HK-2 (cell line): ENCODE data around the gene CRTC2.

Source experiments
- DNase-seq: peaks from one replicate; pipeline ENCODE4 v3.0.0-alpha.2; 2018; ENCODE audit not compliant: unreplicated experiment

CRTC2 gene

GRCh38 chr1:153976819-153977249 is 18.4 kb upstream of the CRTC2 start:
- DNase-seq, result no peak

DNA sequence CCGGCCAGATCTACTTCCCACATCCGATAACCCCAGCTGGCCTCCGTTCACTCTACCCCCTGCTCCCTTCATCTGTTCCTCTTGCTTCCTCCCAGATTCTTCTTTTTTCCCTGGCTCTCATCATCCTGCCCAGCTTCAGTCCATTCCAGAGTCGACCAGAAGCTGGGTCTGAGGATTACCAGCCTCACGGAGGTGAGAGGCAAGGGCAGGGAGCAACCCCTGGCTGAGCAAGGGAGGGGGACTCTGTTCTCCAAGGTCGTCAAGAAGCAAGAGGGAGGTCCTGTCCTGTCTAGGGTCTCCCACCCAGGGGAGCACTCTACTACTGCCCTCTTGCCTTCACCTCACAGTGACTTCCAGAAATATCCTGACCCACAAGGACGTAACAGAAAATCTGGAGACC is 15.1 kb upstream of the CRTC2 start:
- DNase-seq, result no peak

GRCh38 chr1:153973071-153973470 is 14.7 kb upstream of the CRTC2 start:
- DNase-seq, result no peak

- no peak for DNase-seq
Measured at GRCh38 chr1:153970346-153970745, 11.9 kb upstream of the CRTC2 start.

- DNase-seq, result no peak
Measured at GRCh38 chr1:153968972-153969371, 10.6 kb upstream of the CRTC2 start.

DNA sequence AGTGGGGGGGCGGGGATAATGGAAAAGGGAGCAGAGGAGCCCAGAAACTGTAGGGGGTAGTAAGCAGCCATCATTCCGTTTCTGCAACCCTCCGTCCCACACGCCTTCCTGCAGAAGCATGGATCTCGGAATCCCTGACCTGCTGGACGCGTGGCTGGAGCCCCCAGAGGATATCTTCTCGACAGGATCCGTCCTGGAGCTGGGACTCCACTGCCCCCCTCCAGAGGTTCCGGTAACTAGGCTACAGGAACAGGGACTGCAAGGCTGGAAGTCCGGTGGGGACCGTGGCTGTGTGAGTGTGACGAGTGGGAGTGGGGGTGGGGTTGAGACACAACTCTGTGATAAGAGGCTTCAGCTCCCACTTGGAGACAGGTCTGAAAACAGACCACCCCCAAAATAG is 10.0 kb upstream of the CRTC2 start:
- DNase-seq, result no peak

DNA sequence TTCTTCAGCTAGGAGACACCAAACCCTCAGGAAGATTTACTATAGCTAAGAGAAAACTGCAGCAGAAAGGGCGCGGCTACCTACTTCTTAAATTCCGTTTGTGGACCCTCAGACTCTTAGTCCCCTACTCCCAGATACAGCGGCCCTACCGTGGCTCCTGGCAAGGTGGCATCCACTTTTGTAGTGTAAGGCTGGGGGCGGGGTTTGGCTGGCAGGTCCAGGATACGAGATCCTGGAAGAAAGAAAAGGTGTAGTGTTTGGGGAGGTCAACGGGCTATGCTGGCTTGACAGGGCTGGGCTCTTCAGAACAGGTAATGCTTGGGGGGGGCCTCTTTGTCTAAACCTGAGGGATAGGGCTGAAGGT is 9.6 kb upstream of the CRTC2 start:
- no peak for DNase-seq

GRCh38 chr1:153967107-153967999 is 8.9 kb upstream of the CRTC2 start, which contains the start of gene CREB3L4:
Gene CREB3L4 (plus strand): TSS chr1:153967902. CDS start chr1:153968526, 624 bp downstream.
- peak; percentile 94 for DNase-seq

GRCh38 chr1:153963850-153964331 is 5.5 kb upstream of the CRTC2 start:
- DNase-seq, result peak; percentile 82

DNA sequence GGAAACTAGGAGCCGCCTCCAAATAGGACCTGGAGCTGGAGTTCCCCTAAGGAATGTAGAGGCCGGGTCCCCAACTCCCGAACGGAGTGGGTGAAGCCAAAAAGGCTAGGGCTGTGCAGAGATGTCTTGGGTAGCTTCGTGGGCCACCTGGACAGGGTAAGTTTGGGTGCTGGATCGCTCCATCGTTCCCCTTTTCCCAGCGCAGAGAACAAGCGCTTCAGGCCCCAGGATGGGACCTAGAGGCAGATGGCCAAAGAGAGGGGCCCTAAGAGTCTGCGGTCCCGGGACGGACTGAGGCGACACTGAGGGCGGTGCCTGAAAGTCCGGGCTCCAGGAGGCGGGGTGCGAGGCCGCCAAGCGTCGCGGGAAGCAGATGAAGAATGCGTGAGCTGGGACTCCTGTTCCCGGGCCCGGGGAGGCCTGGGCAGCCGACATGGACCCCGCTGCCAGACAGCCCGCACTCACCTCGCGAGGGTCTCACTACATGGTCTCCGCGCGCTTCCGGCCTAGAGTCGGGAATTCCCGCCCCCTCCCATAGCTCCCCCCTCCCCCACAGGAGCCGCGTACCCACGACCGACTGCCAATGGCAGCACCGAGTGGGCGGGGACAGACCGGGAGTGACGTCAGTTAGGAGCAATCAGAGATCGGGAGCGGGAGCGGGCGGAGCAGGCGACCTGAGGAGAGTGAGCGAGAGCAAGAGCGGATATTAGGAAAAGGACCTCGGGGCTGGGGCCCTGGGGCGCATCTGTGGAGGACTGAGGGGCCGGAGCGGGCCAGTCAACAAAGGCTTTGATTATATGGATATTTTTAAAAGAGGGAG is 4.8 kb upstream of the CRTC2 start, which contains the start of gene SLC39A1:
TSS of gene SLC39A1 (minus strand) at position 508 of the 820 bp plus-strand sequence. CDS start 822 bp downstream, outside the sequence.
- peak; percentile 99 for DNase-seq

- DNase-seq, result peak; percentile 66
Measured at GRCh38 chr1:153962088-153963029, 3.9 kb upstream of the CRTC2 start.

DNA sequence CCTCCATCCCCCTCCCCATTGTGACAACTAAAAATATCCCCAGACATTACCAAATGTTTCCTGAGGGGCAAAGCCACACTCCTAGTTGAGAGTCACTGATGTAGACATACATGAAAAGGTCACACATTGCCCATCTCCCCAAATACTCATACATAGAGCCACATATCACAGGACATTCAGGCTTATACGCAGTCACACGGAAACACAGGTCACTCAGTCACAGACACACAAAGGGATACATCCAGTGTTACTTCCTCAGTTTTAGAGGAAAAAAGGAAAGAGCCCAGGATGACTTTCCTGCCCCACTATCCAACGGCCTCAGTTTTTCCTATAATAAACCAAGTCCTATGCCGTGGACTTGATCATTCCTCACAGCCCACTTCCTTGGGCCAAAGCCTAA is 3.0 kb upstream of the CRTC2 start:
- DNase-seq, result no peak

- no peak for DNase-seq
Measured at GRCh38 chr1:153960206-153960605, 1.8 kb upstream of the CRTC2 start.

GRCh38 chr1:153959454-153959853 is 1.0 kb upstream of the CRTC2 start:
- no peak for DNase-seq

- DNase-seq, result no peak
Measured at GRCh38 chr1:153958961-153959260, 499 bp upstream of the CRTC2 start.

DNA sequence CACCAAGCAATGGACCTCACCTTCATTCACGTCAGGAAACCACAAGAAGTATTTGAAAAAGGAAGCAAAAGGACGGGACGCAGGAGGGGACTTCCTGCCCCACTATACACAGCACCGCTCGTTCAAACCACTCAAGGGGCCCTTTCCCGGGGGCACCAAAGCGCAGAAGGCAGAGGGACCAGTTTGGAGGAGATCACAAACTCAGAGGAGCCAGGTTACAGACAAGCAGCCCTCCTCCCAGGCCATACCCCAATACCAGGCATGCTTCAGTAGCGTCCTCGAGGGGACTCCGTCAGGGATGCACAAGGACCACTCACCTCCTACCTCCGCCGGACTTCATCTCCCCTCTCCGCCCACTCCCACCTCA is 685 bp downstream of the CRTC2 start:
- no peak for DNase-seq

DNA sequence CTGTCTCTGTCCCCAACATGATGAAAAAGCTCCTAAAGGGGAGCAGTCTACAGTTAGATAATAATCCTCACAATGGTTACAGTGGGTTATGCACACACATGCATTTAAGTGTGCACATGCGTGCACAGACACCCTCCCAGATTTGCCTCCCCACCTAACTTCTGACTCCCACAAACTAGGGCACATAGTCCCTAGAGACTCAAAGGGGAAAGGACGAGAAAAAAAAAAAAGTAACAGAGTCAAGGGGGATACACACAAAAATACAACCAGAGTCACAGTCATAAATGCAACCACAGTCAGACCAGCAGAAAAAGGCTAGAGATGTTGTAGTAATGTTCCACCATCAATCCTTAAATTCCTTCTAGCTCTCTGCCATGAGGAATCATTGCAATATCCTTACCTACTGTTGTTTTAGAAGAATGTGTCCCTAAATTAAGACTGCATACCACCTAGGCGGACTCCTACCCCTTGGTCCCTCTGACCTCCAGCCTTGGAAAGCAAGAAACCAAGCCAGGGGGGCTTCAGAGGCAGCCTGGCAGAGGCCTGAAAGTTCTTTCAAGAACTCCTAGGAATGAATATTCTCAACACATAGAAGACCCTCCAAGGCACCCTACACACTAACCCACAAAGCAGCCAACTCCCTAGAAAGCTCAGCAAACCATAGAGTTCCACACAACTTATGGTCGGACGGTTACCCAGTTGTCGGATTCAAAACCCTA is 1.3 kb downstream of the CRTC2 start:
- DNase-seq, result no peak

- DNase-seq, result no peak
Measured at GRCh38 chr1:153954826-153955225, 3.6 kb downstream of the CRTC2 start.

DNA sequence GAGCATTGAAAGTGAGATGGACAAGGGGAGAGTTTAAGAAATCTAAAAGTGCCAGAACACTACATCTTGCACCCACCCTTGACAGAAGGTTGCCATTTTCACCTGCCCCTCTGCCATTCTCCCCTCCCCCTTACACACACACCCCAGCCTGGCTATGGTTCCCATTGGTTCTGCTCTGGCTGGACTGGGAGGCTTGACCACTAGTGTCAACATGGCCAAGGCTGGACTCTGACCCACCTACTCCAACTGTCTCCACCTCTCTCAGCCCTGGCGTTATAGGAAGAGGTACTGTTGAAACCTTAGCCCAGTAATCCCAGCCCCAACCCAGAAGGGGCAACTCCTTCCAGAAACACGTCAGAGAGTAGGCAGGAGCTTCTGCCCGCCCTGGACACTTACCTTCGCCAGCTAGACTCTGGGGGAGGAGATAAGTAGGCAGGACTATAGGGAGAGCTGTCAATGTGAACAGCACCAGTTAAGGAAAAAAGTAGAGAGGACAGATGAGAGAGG is 4.5 kb downstream of the CRTC2 start:
- no peak for DNase-seq

- DNase-seq, result no peak
Measured at GRCh38 chr1:153951801-153952200, 6.6 kb downstream of the CRTC2 start.

GRCh38 chr1:153951183-153951582 is 7.2 kb downstream of the CRTC2 start:
- DNase-seq, result no peak
